Gastrocnemius medialis (tissue), 4 donors: Measurements from ENCODE around the gene GRID1.

ENCODE experiments used
- CTCF ChIP-seq, 5 experiments: fragments of 450-650 bp in 3 of 5; fragments of 200-600 bp in 2 of 5; sonication (generic) in 2 of 5; IDR thresholded peaks in 4 of 5; conservative IDR thresholded peaks in 1 of 5; 1 replicate in 4 of 5; 2 replicates in 1 of 5; pipeline ENCODE4 v1.5.1; 2016 to 2019; ENCODE audit warnings: antibody characterized with exemption in 5 of 5, mild to moderate bottlenecking in 3 of 5, moderate library complexity in 3 of 5
- POLR2A ChIP-seq, 2 donors: fragments of 450-650 bp; IDR thresholded peaks; one replicate each; pipeline ENCODE4 v1.6.1; 2017; ENCODE audit warnings: antibody characterized with exemption in 2 of 2, mild to moderate bottlenecking in 2 of 2, moderate library complexity in 2 of 2

- TF ChIP-seq CTCF (IDR thresholded peaks at IDR 0.05 in 4 of 5, conservative IDR thresholded peaks at IDR 0.05 in 1 of 5) (no peak), POLR2A (IDR thresholded peaks at IDR 0.05) (no peak)
These were observed 22.3 kb downstream of the GRID1 start for GRCh38 chr10:86344281-86344680.
